ENCODE measurements around the gene ACOX3.

DNA sequence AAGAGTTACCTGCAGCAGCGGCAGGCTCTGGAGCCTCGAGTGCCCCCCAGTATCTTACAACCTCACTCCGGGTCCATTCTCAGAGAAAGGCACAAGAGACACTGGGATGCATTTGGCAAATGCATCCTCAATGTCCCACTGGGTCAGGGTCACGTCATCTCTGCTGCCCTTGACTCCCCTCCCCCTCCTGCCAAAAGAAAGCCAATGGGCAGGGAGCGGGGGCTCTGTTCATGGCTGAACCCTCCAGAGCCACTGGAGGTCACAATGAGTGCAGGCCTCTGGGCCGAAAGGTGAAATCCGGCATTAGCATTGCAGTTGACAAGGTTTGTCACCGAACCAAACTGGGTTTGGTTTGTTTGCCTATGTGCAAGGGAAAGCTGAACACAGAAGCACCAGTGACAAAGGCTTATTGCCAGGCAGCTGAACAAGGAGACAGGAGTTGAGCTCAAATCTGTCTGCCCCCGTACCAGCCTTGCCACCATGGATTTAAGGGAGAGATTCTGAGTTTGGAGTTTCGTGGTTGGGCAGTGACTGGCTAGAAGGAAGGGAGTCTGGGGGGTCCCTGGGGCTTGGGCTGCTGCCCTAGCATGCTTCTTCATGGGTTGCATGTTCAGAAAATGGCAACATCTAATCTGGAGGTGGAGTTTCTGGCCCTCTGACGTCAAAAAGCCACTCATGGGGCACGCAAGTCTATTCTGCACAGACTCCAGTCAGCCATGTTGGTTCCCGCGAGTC, 106.6 kb downstream of the ACOX3 start:
- TF ChIP-seq POLR2A (IDR thresholded peaks at IDR 0.05; ENCODE audit: low read depth) (no peak), POLR2AphosphoS5 (IDR thresholded peaks at IDR 0.05) (no peak)
- TF ChIP-seq, protein P1, sequence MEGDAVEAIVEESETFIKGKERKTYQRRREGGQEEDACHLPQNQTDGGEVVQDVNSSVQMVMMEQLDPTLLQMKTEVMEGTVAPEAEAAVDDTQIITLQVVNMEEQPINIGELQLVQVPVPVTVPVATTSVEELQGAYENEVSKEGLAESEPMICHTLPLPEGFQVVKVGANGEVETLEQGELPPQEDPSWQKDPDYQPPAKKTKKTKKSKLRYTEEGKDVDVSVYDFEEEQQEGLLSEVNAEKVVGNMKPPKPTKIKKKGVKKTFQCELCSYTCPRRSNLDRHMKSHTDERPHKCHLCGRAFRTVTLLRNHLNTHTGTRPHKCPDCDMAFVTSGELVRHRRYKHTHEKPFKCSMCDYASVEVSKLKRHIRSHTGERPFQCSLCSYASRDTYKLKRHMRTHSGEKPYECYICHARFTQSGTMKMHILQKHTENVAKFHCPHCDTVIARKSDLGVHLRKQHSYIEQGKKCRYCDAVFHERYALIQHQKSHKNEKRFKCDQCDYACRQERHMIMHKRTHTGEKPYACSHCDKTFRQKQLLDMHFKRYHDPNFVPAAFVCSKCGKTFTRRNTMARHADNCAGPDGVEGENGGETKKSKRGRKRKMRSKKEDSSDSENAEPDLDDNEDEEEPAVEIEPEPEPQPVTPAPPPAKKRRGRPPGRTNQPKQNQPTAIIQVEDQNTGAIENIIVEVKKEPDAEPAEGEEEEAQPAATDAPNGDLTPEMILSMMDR (IDR thresholded peaks at IDR 0.05), result no peak

Data from esophagus muscularis mucosa (tissue), 3 donors.